HG02678 (cell line): ENCODE results near the gene SLC16A14.

Experiments
- ATAC-seq: cut with Tn5 transposase; IDR thresholded peaks from one replicate; pipeline ENCODE4 v1.9.1; 2021; ENCODE audit warnings: mild to moderate bottlenecking, moderate library complexity; ENCODE audit not compliant: unreplicated experiment

The SLC16A14 gene

DNA sequence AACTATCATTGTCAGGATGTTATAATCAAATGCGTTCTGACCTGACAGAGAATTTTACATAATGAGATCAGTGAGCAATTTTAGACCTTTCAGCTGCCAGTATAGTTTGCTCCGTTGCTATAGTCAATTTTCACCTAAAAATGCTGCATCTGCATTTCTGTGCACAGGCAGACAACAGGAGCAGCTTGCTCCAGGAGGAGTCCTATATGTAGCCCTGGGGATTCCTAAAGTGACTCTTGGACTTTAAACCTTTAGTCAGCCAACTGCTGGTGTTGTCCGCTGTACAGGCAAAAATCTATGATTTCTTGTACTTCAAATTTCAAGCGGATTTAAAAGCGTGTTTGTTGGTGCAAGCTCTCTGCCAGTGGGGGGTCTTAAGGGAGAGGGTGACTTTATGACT, 25.7 kb downstream of the SLC16A14 start:
- no peak for ATAC-seq

GRCh38 chr2:230042195-230042594, 26.5 kb downstream of the SLC16A14 start:
- no peak for ATAC-seq

DNA sequence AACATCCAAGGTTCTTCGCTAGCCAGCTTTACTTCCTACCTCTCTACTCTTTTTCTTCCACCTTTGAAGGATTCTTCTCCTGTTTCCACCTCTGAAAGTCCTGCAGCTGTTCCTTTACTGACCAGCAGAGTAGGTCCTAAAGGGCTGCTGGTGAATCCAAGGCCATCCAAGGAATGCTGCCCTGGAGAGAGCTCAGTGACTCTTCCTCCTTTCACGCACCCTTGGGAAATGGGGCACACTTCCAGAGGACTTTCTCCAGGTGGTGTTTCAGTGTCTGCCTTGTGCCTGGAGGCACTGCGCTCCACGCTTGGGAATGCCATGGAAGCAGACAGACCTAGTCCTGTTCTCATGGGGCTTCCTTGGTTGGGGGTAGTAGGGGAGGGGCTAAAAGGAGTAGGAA, 45.4 kb downstream of the SLC16A14 start:
- no peak for ATAC-seq

DNA sequence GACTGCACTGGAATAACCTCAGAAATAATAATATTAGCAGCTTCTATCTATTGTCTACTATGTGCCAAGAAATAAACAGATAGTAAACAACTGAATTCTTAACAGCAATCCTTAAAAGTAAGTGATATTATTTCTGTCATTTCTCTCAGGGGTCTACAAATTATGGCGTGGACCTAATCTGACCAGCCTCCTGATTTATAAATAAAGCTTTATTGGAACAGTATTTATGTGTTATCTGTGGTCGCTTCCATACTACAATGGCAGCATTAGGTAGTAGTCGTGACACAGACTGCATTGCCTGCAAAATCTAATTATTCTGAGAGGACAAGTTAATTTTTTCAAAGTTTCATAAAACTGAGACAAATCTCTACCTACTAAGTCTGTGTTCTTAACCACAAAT, 49.0 kb downstream of the SLC16A14 start:
- ATAC-seq: no peak

- no peak for ATAC-seq
These were observed 50.6 kb downstream of the SLC16A14 start for GRCh38 chr2:230018153-230018552.

DNA sequence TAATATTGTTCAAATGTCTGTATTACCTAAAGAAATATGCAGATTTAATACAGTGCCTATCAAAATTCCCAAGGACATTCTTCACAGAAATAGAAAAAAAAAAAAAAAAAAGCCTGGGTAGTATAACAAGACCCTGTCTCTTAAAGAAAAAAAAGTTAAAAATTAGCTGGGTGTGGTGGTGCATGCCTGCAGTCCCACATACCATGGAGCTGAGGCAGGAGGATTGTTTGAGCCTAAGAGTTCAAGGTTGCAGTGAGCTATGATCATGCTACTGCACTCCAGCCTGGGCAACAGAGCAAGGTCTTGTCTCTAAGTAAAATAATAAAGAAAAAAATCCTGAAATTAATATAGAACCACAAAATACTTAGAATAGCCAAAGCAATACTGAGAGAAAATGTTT, 51.9 kb downstream of the SLC16A14 start:
- no peak for ATAC-seq

- no peak for ATAC-seq
These were observed 56.3 kb downstream of the SLC16A14 start for GRCh38 chr2:230012267-230012884.

GRCh38 chr2:230011617-230012016, 57.1 kb downstream of the SLC16A14 start:
- ATAC-seq: no peak

GRCh38 chr2:230010501-230010900, 58.2 kb downstream of the SLC16A14 start:
- no peak for ATAC-seq

- no peak for ATAC-seq
These were observed 60.0 kb downstream of the SLC16A14 start for GRCh38 chr2:230008708-230009066.

GRCh38 chr2:230007931-230008707, 60.6 kb downstream of the SLC16A14 start:
- ATAC-seq: no peak

GRCh38 chr2:230000118-230000841, 68.4 kb downstream of the SLC16A14 start:
- peak; percentile 89 for ATAC-seq

DNA sequence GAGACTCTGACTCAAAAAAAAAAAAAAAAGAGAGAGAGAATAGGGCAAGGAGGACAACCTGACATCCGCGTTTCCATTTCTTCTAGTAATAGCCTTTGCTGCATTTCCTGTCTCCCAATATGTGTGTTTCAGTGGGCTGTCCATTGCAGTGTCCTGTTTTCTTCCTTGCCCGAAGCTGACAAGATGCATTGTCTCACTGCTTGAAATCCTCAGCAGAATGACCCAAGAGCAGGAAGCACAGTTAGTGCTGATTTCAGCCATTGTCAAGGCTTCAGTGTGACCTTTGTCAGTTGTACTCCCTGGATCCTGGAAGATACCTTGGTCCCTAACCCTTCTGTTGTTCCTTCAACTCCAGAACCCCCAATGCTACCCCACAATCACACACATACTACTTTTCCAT, 71.2 kb downstream of the SLC16A14 start:
- ATAC-seq: no peak

GRCh38 chr2:229996320-229996719, 72.4 kb downstream of the SLC16A14 start:
- no peak for ATAC-seq

GRCh38 chr2:229993236-229993635, 75.5 kb downstream of the SLC16A14 start:
- ATAC-seq: no peak
